SK-N-SH (cell line): ENCODE measurements around the gene CFAP74. TPM values are rescaled to one million over a fixed set of nuclear protein-coding genes. Genes with fewer than 3 reads are reported as not detected.

ENCODE experiments used
- CTCF ChIA-PET: fragments of 300-600, 350-600 bp; formaldehyde crosslinking; extraction: SDS; loops from one replicate; lab custom pipeline; 2021; lab: Yijun Ruan, JAX
- POLR2A ChIA-PET: fragments of 350-600 bp; sonication (Branson Sonifier 250); formaldehyde crosslinking; extraction: SDS; loops from one replicate; lab custom pipeline; 2020; ENCODE audit warnings: antibody characterized with exemption, inconsistent platforms; lab: Yijun Ruan, JAX
- DNase-seq: peaks from one replicate; pipeline ENCODE4 v3.0.0; 2012
- H2AFZ ChIP-seq: fragments of 200-600 bp; sonication (generic); 2 replicates; pipeline ENCODE4 v1.8.1; 2016; ENCODE audit warnings: antibody characterized with exemption, mild to moderate bottlenecking, low read depth
- H3F3A ChIP-seq: fragments of 200-600 bp; sonication (generic); replicated peaks from 2 replicates; pipeline ENCODE3; 2016; ENCODE audit warnings: antibody characterized with exemption, mild to moderate bottlenecking; ENCODE audit not compliant: insufficient read depth
- H3K27ac ChIP-seq, 2 experiments: fragments of 200-500 bp in 1 of 2; fragments of 200-600 bp in 1 of 2; sonication (Bioruptor generic) in 1 of 2; sonication (generic), shearing (Covaris generic) in 1 of 2; 2 replicates each; pipeline versions ENCODE4 v1.5.1 to v1.6.1; 2014 to 2016; ENCODE audit warnings: low read depth in 2 of 2, inconsistent platforms in 1 of 2, low read length in 1 of 2, mild to moderate bottlenecking in 1 of 2, mixed read lengths in 1 of 2
- H3K27me3 ChIP-seq: fragments of 200-600 bp; sonication (generic), shearing (Covaris generic); 2 replicates; pipeline ENCODE4 v1.6.1; 2016; ENCODE audit warnings: mixed run types; ENCODE audit not compliant: insufficient read depth
- H3K36me3 ChIP-seq, 2 experiments: fragments of 200-500 bp in 1 of 2; fragments of 200-600 bp in 1 of 2; sonication (Bioruptor generic) in 1 of 2; sonication (generic) in 1 of 2; replicated peaks in 1 of 2; 2 replicates each; pipeline versions ENCODE3 to v1.5.1; 2014 to 2016; ENCODE audit warnings: low read length in 1 of 2, mild to moderate bottlenecking in 1 of 2; ENCODE audit not compliant: insufficient read depth in 2 of 2, control insufficient read depth in 1 of 2
- H3K4me1 ChIP-seq, 2 experiments: fragments of 200-500 bp in 1 of 2; fragments of 200-600 bp in 1 of 2; sonication (Bioruptor generic) in 1 of 2; sonication (generic), shearing (Covaris generic) in 1 of 2; 2 replicates each; pipeline versions ENCODE4 v1.5.1 to v1.6.1; 2014 to 2016; ENCODE audit warnings: low read depth in 1 of 2, low read length in 1 of 2, mixed run types in 1 of 2; ENCODE audit not compliant: insufficient read depth in 2 of 2, control insufficient read depth in 1 of 2
- H3K4me2 ChIP-seq: fragments of 200-600 bp; sonication (generic), shearing (Covaris generic); 2 replicates; pipeline ENCODE4 v1.6.1; 2017; ENCODE audit warnings: mixed run types
- H3K4me3 ChIP-seq, 2 experiments: fragments of 200-500 bp in 1 of 2; fragments of 200-600 bp in 1 of 2; sonication (Bioruptor generic) in 1 of 2; sonication (generic), shearing (Covaris generic) in 1 of 2; 2 replicates each; pipeline versions ENCODE4 v1.5.1 to v1.8.1; 2014 to 2016; ENCODE audit warnings: low read depth in 2 of 2, inconsistent platforms in 1 of 2, low read length in 1 of 2, mild to moderate bottlenecking in 1 of 2, mixed read lengths in 1 of 2, moderate library complexity in 1 of 2
- H3K79me2 ChIP-seq: fragments of 200-600 bp; sonication (generic); 2 replicates; pipeline ENCODE4 v1.8.1; 2017; ENCODE audit warnings: mild to moderate bottlenecking; ENCODE audit not compliant: insufficient read depth
- H3K9ac ChIP-seq: fragments of 200-600 bp; sonication (generic); 2 replicates; pipeline ENCODE4 v1.6.1; 2017; ENCODE audit warnings: mixed run types
- H3K9me2 ChIP-seq: fragments of 200-600 bp; sonication (generic); 2 replicates; pipeline ENCODE4 v1.6.1; 2017; ENCODE audit warnings: mixed run types
- H3K9me3 ChIP-seq: fragments of 200-600 bp; sonication (generic); 2 replicates; pipeline ENCODE4 v1.6.1; 2017; ENCODE audit warnings: mixed run types, mild to moderate bottlenecking, moderate library complexity
- H4K20me1 ChIP-seq: fragments of 200-600 bp; sonication (generic); 2 replicates; pipeline ENCODE4 v1.6.1; 2017; ENCODE audit warnings: mild to moderate bottlenecking, mixed run types; ENCODE audit not compliant: insufficient read depth
- CHD2 ChIP-seq: fragments of 150-350 bp; IDR thresholded peaks from 2 replicates; pipeline ENCODE4 v1.6.1; 2018; ENCODE audit warnings: low read length; ENCODE audit not compliant: partially characterized antibody
- GABPA ChIP-seq: IDR thresholded peaks from 2 replicates; pipeline ENCODE4 v1.4.0; 2012; ENCODE audit warnings: low read depth, mild to moderate bottlenecking
- JUND ChIP-seq: IDR thresholded peaks from 2 replicates; pipeline ENCODE4 v1.4.0; 2012
- MEF2A ChIP-seq: IDR thresholded peaks from 2 replicates; pipeline ENCODE4 v1.4.0; 2012; ENCODE audit warnings: low read depth, borderline replicate concordance
- POLR2AphosphoS5 ChIP-seq: IDR thresholded peaks from 2 replicates; pipeline ENCODE4 v1.6.1; 2012; ENCODE audit warnings: low read depth, low read length
- RAD21 ChIP-seq: IDR thresholded peaks from 2 replicates; pipeline ENCODE4 v1.6.1; 2012; ENCODE audit warnings: mild to moderate bottlenecking, low read length
- RCOR1 ChIP-seq: fragments of 150-350 bp; IDR thresholded peaks from 2 replicates; pipeline ENCODE4 v1.6.1; 2017; ENCODE audit warnings: antibody characterized with exemption, low read length
- SIN3A ChIP-seq: IDR thresholded peaks from 2 replicates; pipeline ENCODE4 v1.6.1; 2012; ENCODE audit warnings: low read depth, mild to moderate bottlenecking, low read length, moderate library complexity, borderline replicate concordance
- TCF12 ChIP-seq: IDR thresholded peaks from 2 replicates; pipeline ENCODE4 v1.4.0; 2012
- TEAD4 ChIP-seq: IDR thresholded peaks from 2 replicates; pipeline ENCODE4 v1.4.0; 2012; ENCODE audit warnings: mild to moderate bottlenecking, borderline replicate concordance; ENCODE audit not compliant: insufficient read depth
- YY1 ChIP-seq: IDR thresholded peaks from 2 replicates; pipeline ENCODE4 v1.4.0; 2012; ENCODE audit warnings: low read depth, mild to moderate bottlenecking
- WGBS: methylation state at CpG from one replicate; pipeline ENCODE4 v1.1.6; 2017; ENCODE audit warnings: low lambda C conversion rate; 5-methylcytosine and 5-hydroxymethylcytosine counted together
- polyA plus RNA-seq, 3 experiments: library from polyadenylated mRNA; depleted of rRNA; stranded (reverse); fragments of >200 nt; gene quantifications; 2 replicates each; pipeline ENCODE4 v1.2.3, GENCODE V29; 2012
- TF ChIP-seq, protein P1 (sequence below): IDR thresholded peaks from 2 replicates; pipeline ENCODE4 v1.4.0; 2012; ENCODE audit warnings: low read depth, borderline replicate concordance
- TF ChIP-seq, protein P2 (sequence below): IDR thresholded peaks from 2 replicates; pipeline ENCODE4 v1.4.0; 2012; ENCODE audit warnings: low read depth
- TF ChIP-seq, protein P3 (sequence below): IDR thresholded peaks from 2 replicates; pipeline ENCODE4; 2012

The CFAP74 gene
- polyA plus RNA-seq, 1 of the 3 experiments (the other 2 are of a cell fraction), result not detected

DNA sequence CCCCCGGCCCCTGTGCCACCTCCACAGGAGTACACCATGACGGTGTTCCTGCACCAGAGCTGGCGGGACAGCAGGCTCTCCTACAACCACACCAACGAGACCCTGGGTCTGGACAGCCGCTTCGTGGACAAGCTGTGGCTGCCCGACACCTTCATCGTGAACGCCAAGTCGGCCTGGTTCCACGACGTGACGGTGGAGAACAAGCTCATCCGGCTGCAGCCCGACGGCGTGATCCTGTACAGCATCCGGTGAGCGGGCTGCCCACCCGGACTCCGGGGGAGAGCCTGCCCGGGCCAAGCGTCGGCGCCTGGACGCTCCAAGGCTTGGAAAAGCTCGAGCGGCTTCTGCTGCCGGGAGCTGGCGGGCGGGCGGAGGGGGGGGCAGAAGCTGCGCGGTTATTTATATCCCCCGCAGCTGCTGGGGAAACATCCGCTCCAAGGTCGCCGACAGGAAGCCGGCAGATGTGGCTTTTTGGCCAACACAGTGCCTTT is 21.9 kb upstream of the CFAP74 start:
- Histone ChIP-seq H3K79me2 (no peaks in the 10 kb centered on the region), H2AFZ (no peak overlapping the region), H3F3A (no peaks in the 10 kb centered on the region), H4K20me1 (no peaks in the 10 kb centered on the region), H3K9me2 (no peaks in the 10 kb centered on the region), H3K36me3 (no peaks in the 10 kb centered on the region), H3K27me3 (no peaks in the 10 kb centered on the region), H3K4me1 (no peaks in the 10 kb centered on the region), H3K4me2 (no peak overlapping the region), H3K4me3 (no peak overlapping the region), H3K9me3 (no peaks in the 10 kb centered on the region), H3K27ac (no peak overlapping the region), H3K9ac (no peak overlapping the region)
- no peak for DNase-seq
- ChIA-PET CTCF (interaction anchor here (0.7 to 2.4 kb wide), 4 partner anchors 11 to 81 kb away, joined by 3 to 6 read pairs (median 3); no protein-coding TSS in a partner anchor), POLR2A (no interaction called here)
- no peak for TF ChIP-seq MEF2A
- no peak for TF ChIP-seq SIN3A
- TF ChIP-seq, protein P1, sequence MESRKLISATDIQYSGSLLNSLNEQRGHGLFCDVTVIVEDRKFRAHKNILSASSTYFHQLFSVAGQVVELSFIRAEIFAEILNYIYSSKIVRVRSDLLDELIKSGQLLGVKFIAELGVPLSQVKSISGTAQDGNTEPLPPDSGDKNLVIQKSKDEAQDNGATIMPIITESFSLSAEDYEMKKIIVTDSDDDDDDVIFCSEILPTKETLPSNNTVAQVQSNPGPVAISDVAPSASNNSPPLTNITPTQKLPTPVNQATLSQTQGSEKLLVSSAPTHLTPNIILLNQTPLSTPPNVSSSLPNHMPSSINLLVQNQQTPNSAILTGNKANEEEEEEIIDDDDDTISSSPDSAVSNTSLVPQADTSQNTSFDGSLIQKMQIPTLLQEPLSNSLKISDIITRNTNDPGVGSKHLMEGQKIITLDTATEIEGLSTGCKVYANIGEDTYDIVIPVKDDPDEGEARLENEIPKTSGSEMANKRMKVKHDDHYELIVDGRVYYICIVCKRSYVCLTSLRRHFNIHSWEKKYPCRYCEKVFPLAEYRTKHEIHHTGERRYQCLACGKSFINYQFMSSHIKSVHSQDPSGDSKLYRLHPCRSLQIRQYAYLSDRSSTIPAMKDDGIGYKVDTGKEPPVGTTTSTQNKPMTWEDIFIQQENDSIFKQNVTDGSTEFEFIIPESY, result no peak
- TF ChIP-seq, protein P2, sequence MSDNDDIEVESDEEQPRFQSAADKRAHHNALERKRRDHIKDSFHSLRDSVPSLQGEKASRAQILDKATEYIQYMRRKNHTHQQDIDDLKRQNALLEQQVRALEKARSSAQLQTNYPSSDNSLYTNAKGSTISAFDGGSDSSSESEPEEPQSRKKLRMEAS, result no peak
- TF ChIP-seq YY1, result no peak
- TF ChIP-seq TCF12, result no peak
- TF ChIP-seq CHD2, result no peak
- 60% methylated on average over 24 of the region's 39 CpGs for WGBS

DNA sequence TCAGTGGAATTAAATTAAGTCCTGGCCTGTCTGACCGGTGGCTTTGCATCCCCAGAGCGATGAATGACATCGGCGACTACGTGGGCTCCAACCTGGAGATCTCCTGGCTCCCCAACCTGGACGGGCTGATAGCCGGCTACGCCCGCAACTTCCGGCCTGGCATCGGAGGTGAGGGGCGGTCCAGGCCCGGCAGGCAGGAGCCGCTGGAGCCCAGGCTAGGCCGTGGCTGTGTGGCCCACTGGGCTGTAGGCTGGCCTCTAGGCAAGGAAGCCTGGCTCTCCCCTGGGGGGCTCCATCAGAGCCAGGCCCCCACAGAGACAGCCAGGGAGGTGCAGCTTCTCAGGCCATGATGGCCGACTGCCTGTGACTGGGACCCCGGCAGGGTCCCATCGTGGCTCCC is 21.3 kb upstream of the CFAP74 start:
- DNase-seq, result no peak

More for the DNA sequence above, 21.3 kb upstream of the CFAP74 start:
- H3K4me3 ChIP-seq, result no peak overlapping the region
- CTCF ChIA-PET, result interaction anchor here (1.0 to 7.1 kb wide), 4 partner anchors 20 to 81 kb away, joined by 3 to 63 read pairs (median 4); no protein-coding TSS in a partner anchor
- H4K20me1 ChIP-seq, result no peaks in the 10 kb centered on the region
- H3K36me3 ChIP-seq, result no peaks in the 10 kb centered on the region
- H3K9ac ChIP-seq, result no peak overlapping the region
- no peaks in the 10 kb centered on the region for H3K9me3 ChIP-seq
- 80% methylated on average over 7 of the region's 18 CpGs for WGBS
- no peaks in the 10 kb centered on the region for H3K79me2 ChIP-seq
- H3F3A ChIP-seq, result no peaks in the 10 kb centered on the region
- H3K27ac ChIP-seq, result no peak overlapping the region
- H3K9me2 ChIP-seq, result no peaks in the 10 kb centered on the region
- POLR2A ChIA-PET, result no interaction called here
- no peak overlapping the region for H3K4me2 ChIP-seq
- peaks cover 3% of the 10 kb centered on the region; the same call in 1 of the 2 replicates for H3K27me3 ChIP-seq
- no peak overlapping the region for H2AFZ ChIP-seq
- H3K4me1 ChIP-seq, result no peaks in the 10 kb centered on the region
- TF ChIP-seq TEAD4 (no peak), GABPA (no peak), POLR2AphosphoS5 (no peak), RAD21 (no peak), YY1 (no peak), RCOR1 (no peak), CHD2 (no peak), JUND (no peak)
- TF ChIP-seq, protein P3, sequence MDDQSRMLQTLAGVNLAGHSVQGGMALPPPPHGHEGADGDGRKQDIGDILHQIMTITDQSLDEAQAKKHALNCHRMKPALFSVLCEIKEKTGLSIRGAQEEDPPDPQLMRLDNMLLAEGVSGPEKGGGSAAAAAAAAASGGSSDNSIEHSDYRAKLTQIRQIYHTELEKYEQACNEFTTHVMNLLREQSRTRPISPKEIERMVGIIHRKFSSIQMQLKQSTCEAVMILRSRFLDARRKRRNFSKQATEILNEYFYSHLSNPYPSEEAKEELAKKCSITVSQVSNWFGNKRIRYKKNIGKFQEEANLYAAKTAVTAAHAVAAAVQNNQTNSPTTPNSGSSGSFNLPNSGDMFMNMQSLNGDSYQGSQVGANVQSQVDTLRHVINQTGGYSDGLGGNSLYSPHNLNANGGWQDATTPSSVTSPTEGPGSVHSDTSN, result no peak
